Loucy (cell line): Measurements from ENCODE around the gene SVEP1.
A peak's percentile ranks its signal among the peaks of the same experiment; 100 is the strongest.

Experiments
- H2AFZ ChIP-seq: fragments of 200-600 bp; sonication (generic); 2 replicates; pipeline ENCODE4 v1.6.0; 2016; ENCODE audit warnings: antibody characterized with exemption, mild to moderate bottlenecking, low read length, moderate library complexity
- H3F3A ChIP-seq: fragments of 200-600 bp; 2 replicates; pipeline ENCODE4 v1.6.0; 2016; ENCODE audit warnings: antibody characterized with exemption, low read depth, mild to moderate bottlenecking
- H3K27me3 ChIP-seq: fragments of 200-600 bp; sonication (generic); 2 replicates; pipeline ENCODE4 v1.6.1; 2014; ENCODE audit warnings: low read length, mild to moderate bottlenecking; ENCODE audit not compliant: insufficient read depth, poor library complexity, severe bottlenecking
- H3K36me3 ChIP-seq: fragments of 200-600 bp; sonication (generic); 2 replicates; pipeline ENCODE4 v1.6.1; 2016; ENCODE audit warnings: low read length; ENCODE audit not compliant: insufficient read depth
- H3K4me1 ChIP-seq: fragments of 200-600 bp; sonication (generic); 2 replicates; pipeline ENCODE4 v1.5.1; 2014; ENCODE audit warnings: low read length, mild to moderate bottlenecking; ENCODE audit not compliant: insufficient read depth, poor library complexity, severe bottlenecking
- H3K4me2 ChIP-seq: fragments of 200-600 bp; sonication (generic); 2 replicates; pipeline ENCODE4 v1.6.0; 2014; ENCODE audit warnings: antibody characterized with exemption, low read length, low read depth, mild to moderate bottlenecking; ENCODE audit not compliant: poor library complexity, severe bottlenecking
- H3K4me3 ChIP-seq: fragments of 200-600 bp; sonication (generic); 2 replicates; pipeline ENCODE4 v1.5.1; 2014; ENCODE audit warnings: low read length, mild to moderate bottlenecking, mixed read lengths; ENCODE audit not compliant: poor library complexity, severe bottlenecking
- H3K79me2 ChIP-seq: fragments of 200-600 bp; sonication (generic); 2 replicates; pipeline ENCODE4 v1.6.1; 2014; ENCODE audit warnings: low read length; ENCODE audit not compliant: insufficient read depth
- H3K9ac ChIP-seq: fragments of 200-600 bp; sonication (generic); 2 replicates; pipeline ENCODE4 v1.6.0; 2014; ENCODE audit warnings: mild to moderate bottlenecking, low read depth, low read length, moderate library complexity; ENCODE audit not compliant: poor library complexity, severe bottlenecking
- H3K9me2 ChIP-seq: fragments of 200-600 bp; sonication (generic); replicated peaks from 2 replicates; pipeline ENCODE4 v1.6.1; 2016; ENCODE audit warnings: low read depth, low read length, mixed read lengths
- H3K9me3 ChIP-seq: fragments of 200-600 bp; sonication (generic); 2 replicates; pipeline ENCODE4 v1.6.1; 2014; ENCODE audit warnings: mild to moderate bottlenecking, antibody characterized with exemption, low read length, low read depth; ENCODE audit not compliant: insufficient read depth
- H4K20me1 ChIP-seq: fragments of 200-600 bp; sonication (generic); 2 replicates; pipeline ENCODE4 v1.6.0; 2014; ENCODE audit warnings: antibody characterized with exemption, low read length, mild to moderate bottlenecking; ENCODE audit not compliant: insufficient read depth, poor library complexity, severe bottlenecking
- EZH2phosphoT487 ChIP-seq: fragments of 200-600 bp; IDR thresholded peaks from 2 replicates; pipeline ENCODE4 v1.6.1; 2018; ENCODE audit warnings: antibody characterized with exemption, mild to moderate bottlenecking, moderate library complexity, borderline replicate concordance
- TF ChIP-seq, protein P1 (sequence below): fragments of 200-600 bp; sonication (generic); conservative IDR thresholded peaks from 2 replicates; pipeline ENCODE4 v1.5.1; 2014; ENCODE audit warnings: mild to moderate bottlenecking, antibody characterized with exemption, low read length

Gene SVEP1

DNA sequence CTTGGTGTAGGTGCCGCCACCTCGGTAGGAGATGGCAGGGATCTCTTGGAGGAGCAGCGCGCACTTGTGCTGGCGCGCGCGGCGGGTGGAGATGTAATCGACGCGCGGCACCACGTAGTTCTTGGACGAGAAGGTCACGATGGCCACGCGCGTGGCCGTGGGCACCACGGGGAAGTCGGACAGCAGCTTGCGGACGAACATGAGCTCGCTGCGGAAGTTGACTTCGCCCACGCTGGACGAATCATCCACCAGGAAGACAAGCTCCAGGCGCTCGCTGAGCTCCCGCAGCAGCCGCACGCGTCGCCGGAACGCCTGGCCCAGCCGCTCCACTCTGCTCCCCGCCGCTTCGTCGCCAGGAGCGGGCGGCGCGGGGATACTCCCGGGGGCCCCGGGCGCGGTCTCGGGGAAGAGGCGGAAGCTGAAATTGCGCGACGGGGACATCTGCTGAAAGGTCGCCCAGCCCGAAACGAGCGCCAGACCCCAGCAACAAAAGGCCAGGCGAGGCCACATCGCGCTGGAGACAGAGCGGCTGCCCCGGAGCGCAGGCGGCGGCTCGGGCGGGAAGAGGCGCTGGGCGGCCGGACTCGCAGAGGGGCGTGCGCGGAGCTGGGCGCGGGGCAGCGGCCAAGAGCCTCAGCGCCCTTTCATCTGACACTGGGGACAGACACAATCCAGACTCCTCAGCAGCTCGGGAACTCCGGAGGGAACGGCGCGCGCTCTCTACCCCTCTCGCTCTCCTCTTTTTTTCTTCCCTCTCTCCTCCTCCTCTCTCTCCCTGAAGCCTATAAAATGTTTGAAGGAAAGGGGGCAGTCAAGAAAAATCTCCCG is at the start of gene SVEP1:
SVEP1 (minus strand) TSS at position 708 of the 828 bp plus-strand sequence; CDS start at position 510, 198 bp downstream.
- Histone ChIP-seq H3K4me2 (no peak within 1 kb of the TSS), H3K4me3 (no peak within 1 kb of the TSS), H3K36me3 (no peaks in the 10 kb centered on the region), H2AFZ (no peak within 1 kb of the TSS), H3K79me2 (no peaks in the 10 kb centered on the region), H3K9me3 (no peaks in the 10 kb centered on the region), H3F3A (no peaks in the 10 kb centered on the region), H3K4me1 (no peaks in the 10 kb centered on the region), H4K20me1 (no peaks in the 10 kb centered on the region), H3K27me3 (no peaks in the 10 kb centered on the region), H3K9ac (no peak within 1 kb of the TSS), H3K9me2 (no peaks in the 10 kb centered on the region)
- no peak for TF ChIP-seq EZH2phosphoT487
- TF ChIP-seq, protein P1, sequence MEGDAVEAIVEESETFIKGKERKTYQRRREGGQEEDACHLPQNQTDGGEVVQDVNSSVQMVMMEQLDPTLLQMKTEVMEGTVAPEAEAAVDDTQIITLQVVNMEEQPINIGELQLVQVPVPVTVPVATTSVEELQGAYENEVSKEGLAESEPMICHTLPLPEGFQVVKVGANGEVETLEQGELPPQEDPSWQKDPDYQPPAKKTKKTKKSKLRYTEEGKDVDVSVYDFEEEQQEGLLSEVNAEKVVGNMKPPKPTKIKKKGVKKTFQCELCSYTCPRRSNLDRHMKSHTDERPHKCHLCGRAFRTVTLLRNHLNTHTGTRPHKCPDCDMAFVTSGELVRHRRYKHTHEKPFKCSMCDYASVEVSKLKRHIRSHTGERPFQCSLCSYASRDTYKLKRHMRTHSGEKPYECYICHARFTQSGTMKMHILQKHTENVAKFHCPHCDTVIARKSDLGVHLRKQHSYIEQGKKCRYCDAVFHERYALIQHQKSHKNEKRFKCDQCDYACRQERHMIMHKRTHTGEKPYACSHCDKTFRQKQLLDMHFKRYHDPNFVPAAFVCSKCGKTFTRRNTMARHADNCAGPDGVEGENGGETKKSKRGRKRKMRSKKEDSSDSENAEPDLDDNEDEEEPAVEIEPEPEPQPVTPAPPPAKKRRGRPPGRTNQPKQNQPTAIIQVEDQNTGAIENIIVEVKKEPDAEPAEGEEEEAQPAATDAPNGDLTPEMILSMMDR: no peak

DNA sequence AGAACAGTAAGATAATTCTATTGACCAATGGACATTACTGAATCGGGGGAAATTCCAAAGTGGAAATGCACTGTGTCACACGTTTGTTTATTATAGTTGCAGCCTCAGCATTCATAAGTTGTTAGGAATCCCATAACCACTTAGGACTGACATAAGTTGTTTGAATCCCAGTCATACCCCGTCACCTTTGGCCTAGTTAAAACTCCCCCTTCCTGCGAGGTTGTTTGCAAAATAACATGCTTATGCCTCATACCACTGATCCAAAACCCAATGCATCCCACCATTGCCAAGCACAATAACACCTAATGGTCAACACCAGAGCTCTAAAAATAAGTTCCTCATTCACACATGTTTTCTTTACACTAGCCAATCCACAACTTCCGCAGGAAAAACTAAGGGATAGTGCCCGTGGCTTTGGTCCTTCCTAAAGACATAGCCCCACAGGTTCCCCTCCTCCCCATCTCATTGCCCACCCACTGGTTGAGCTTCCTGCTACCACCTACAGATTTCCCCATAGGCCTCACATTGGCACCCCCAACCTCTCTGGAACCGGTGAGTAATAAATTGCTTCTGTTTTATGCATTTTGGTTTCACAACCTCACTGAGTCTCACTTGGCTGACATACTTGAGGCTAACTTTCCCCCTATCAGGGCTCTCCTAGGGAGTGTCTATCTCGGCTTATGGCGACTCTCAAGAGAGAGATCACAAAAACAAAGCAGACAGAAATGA is 46.7 kb upstream of the SVEP1 start:
- H3K9me3 ChIP-seq: no peaks in the 10 kb centered on the region
- no peak overlapping the region for H2AFZ ChIP-seq
- no peaks in the 10 kb centered on the region for H3K27me3 ChIP-seq
- H3K4me2 ChIP-seq: no peak overlapping the region
- no peak overlapping the region for H3K4me3 ChIP-seq
- no peak overlapping the region for H3K9ac ChIP-seq
- no peaks in the 10 kb centered on the region for H3K9me2 ChIP-seq
- no peaks in the 10 kb centered on the region for H3F3A ChIP-seq
- no peaks in the 10 kb centered on the region for H4K20me1 ChIP-seq
- no peaks in the 10 kb centered on the region for H3K4me1 ChIP-seq
- TF ChIP-seq, protein P1: no peak
- TF ChIP-seq EZH2phosphoT487: no peak
- H3K79me2 ChIP-seq: no peaks in the 10 kb centered on the region
- no peaks in the 10 kb centered on the region for H3K36me3 ChIP-seq

DNA sequence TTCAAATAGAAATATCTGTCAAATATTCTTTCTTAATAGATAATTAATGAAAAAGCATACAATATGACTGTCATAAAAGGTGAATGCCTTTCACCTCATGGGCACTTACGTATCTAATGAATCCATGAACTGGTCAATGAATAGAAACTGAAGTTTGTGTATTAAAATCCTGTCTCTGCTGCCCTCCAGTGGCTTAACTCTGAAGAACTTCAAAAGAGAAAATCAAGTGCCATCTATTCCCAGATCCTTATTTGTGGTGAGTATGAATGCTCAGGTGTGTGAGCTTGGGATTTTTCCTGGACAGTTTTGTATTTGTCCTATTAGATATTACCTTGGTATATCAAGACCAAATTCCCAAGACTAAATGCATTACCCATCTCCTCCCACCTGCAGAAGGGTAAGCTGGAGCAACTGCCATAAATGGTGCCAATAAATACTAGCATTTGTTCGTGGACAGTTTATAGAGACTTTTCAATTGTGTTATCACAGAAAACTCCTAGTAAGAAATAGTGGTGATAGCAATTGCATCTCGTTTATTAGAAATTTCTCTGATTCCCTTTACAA is 44.0 kb upstream of the SVEP1 start:
- no peaks in the 10 kb centered on the region for H3K4me1 ChIP-seq

More for the DNA sequence above, 44.0 kb upstream of the SVEP1 start:
- TF ChIP-seq, protein P1: peak; percentile 70
- TF ChIP-seq EZH2phosphoT487: no peak
- no peaks in the 10 kb centered on the region for H3K36me3 ChIP-seq
- H3K4me2 ChIP-seq: peak overlapping the region; percentile 9
- H2AFZ ChIP-seq: no peak overlapping the region
- H3K9ac ChIP-seq: no peak overlapping the region
- H4K20me1 ChIP-seq: no peaks in the 10 kb centered on the region
- no peaks in the 10 kb centered on the region for H3K27me3 ChIP-seq
- no peak overlapping the region for H3K4me3 ChIP-seq
- H3K9me3 ChIP-seq: no peaks in the 10 kb centered on the region
- H3K79me2 ChIP-seq: no peaks in the 10 kb centered on the region
- no peaks in the 10 kb centered on the region for H3K9me2 ChIP-seq
- H3F3A ChIP-seq: no peaks in the 10 kb centered on the region
